Peyer's patch (tissue), 4 donors: ENCODE measurements around the gene ELP4. TPM values are rescaled to one million over a fixed set of nuclear protein-coding genes. Genes with fewer than 3 reads are reported as not detected.

Experiments
- DNase-seq, 3 donors: peaks; one replicate each; pipeline ENCODE4 v3.0.0-alpha.2; 2017 to 2019
- H3K27ac ChIP-seq, 4 donors: fragments of 200-600 bp; sonication (generic); one replicate each; pipeline ENCODE4 v1.5.1; 2016 to 2019
- H3K27me3 ChIP-seq, 2 donors: fragments of 200-600 bp; sonication (generic); one replicate each; pipeline ENCODE4 v1.5.1; 2019
- H3K36me3 ChIP-seq, 3 donors: fragments of 200-600 bp; sonication (generic); one replicate each; pipeline ENCODE4 v1.5.1; 2016 to 2019
- H3K4me1 ChIP-seq, 4 donors: fragments of 200-600 bp; sonication (generic); one replicate each; pipeline ENCODE4 v1.5.1; 2016 to 2019
- H3K4me3 ChIP-seq, 4 donors: fragments of 200-600 bp; sonication (generic); 1 replicate in 3 of 4; 2 replicates in 1 of 4; pipeline ENCODE4 v1.5.1; 2016 to 2019; ENCODE audit warnings: mild to moderate bottlenecking in 1 of 4
- H3K9me3 ChIP-seq, 4 donors: fragments of 200-600 bp; sonication (generic); one replicate each; pipeline ENCODE4 v1.5.1; 2016 to 2019; ENCODE audit warnings: mild to moderate bottlenecking in 1 of 4
- POLR2A ChIP-seq, 2 donors: fragments of 450-650 bp; IDR thresholded peaks; one replicate each; pipeline ENCODE4 v1.5.1; 2017; ENCODE audit warnings: antibody characterized with exemption in 2 of 2, mild to moderate bottlenecking in 2 of 2, moderate library complexity in 2 of 2
- total RNA-seq, 4 donors: library from RNA; depleted of rRNA; stranded (reverse); fragments of >200 nt; gene quantifications; one replicate each; pipeline ENCODE4 v1.1.0, GENCODE V29; 2016
- TF ChIP-seq, protein P1 (sequence below), 6 experiments: fragments of 450-650 bp in 4 of 6; fragments of 200-600 bp in 2 of 6; sonication (generic) in 1 of 6; IDR thresholded peaks; one replicate each; pipeline ENCODE4 v1.5.1; 2017 to 2019; ENCODE audit warnings: antibody characterized with exemption in 6 of 6, mild to moderate bottlenecking in 3 of 6, moderate library complexity in 1 of 6

The ELP4 gene
- total RNA-seq, 4 donors from 2014 or later, result 13.3 to 33.0 (median 21.3) TPM

DNA sequence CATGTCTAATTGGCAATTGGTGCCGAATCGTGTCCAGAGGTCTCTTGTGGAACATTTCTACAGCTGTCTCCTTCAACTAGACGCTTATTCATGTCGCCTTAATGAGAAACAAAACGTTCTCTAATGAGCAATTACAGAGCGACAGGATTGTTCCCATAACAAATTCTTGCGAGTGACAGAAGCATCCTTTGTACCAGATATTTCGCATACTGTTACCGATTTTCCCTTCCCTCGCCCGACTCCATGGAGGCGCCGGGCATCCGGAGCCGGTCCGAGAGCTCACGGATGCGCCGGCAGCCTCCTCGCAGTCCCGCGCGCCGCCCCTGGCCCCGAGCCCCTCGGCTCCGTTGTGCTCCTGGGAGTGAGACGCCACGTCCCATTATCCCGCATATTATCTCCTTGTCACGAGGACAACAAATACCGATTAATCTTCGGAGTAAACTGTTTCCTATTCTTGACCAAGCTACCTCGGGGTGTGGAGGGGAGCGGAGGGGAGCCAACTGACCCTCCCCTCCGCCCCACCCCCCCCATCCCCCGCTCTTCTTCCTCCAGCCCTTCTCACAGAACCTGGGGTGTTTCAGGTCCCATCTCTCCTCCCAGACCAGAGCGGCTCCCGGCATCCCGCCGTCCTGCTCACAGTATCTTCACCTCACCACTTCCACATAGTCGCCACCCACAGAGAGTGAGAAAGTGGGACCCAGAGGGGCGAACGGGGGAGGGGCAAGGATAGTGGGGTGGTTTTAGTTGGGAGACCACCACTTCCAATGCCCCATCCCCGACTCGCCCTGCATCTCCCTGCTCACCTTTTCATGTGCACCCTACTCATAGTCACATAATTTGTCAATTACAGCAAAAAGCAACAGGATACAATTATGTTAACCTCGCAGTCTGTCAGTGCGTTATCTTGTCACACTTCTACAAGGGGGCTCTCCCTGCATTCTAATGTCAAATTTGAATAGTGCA, 290.1 kb downstream of the ELP4 start:
- peaks cover 0 to 70% of the 10 kb centered on the region in 2 donors for H3K27me3 ChIP-seq
- no peak overlapping the region for H3K4me3 ChIP-seq

DNA sequence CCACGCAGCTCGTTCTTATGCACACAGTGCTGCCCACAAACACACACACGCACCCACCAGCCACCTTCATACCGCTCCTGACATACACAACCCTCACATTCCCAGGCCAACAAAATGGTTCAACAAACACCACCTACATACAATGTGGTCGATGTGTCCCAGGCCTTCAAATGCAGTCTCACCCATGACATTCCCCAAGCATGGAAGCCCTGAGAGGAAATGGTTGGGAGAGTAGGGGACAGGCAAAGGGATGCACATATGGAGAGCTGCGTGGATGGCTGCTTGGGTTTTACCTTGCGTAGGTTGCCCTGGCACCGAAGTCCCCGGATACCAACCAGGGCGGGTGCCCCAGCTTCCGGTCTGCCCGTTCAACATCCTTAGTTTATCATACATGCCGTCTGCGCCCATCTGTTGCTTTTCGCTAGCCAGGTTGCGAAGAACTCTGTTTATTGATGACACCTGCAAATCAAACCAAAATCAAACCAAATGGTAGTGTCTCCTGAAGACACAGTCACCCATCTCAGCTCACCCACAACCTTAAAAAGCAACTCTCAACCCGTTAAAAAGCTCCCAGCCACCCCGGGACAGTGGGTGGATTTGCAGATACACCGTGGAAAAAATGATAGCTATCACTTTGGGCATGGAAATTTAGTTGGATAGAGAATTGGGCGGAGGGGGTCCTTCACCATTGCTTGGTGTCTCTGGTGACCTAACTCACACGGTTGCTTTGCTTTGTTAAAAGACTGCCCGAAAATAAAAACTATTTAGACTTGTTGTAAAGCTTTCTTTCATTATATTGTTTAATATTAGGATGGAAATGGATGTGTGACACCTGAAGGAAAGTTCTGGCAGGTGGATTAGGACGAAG, 291.1 kb downstream of the ELP4 start:
- peaks cover 0 to 76% of the 10 kb centered on the region in 2 donors for H3K27me3 ChIP-seq
- TF ChIP-seq, protein P1, sequence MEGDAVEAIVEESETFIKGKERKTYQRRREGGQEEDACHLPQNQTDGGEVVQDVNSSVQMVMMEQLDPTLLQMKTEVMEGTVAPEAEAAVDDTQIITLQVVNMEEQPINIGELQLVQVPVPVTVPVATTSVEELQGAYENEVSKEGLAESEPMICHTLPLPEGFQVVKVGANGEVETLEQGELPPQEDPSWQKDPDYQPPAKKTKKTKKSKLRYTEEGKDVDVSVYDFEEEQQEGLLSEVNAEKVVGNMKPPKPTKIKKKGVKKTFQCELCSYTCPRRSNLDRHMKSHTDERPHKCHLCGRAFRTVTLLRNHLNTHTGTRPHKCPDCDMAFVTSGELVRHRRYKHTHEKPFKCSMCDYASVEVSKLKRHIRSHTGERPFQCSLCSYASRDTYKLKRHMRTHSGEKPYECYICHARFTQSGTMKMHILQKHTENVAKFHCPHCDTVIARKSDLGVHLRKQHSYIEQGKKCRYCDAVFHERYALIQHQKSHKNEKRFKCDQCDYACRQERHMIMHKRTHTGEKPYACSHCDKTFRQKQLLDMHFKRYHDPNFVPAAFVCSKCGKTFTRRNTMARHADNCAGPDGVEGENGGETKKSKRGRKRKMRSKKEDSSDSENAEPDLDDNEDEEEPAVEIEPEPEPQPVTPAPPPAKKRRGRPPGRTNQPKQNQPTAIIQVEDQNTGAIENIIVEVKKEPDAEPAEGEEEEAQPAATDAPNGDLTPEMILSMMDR (IDR thresholded peaks at IDR 0.05), result no peak
- no peak for TF ChIP-seq POLR2A (IDR thresholded peaks at IDR 0.05)
- H3K4me3 ChIP-seq, result no peak overlapping the region
- H3K4me1 ChIP-seq, result peaks cover 0 to 32% (median 5%) of the 10 kb centered on the region in 4 donors
- no peaks in the 10 kb centered on the region for H3K36me3 ChIP-seq
- DNase-seq, result no peak
- peaks cover 0 to 14% (median 0%) of the 10 kb centered on the region in 4 donors for H3K9me3 ChIP-seq
- no peak overlapping the region for H3K27ac ChIP-seq

More for the DNA sequence above, 290.1 kb downstream of the ELP4 start:
- Histone ChIP-seq H3K9me3 (peaks cover 0 to 8% (median 0%) of the 10 kb centered on the region in 4 donors), H3K27ac (no peak overlapping the region), H3K36me3 (no peaks in the 10 kb centered on the region), H3K4me1 (peaks cover 0 to 25% (median 2%) of the 10 kb centered on the region in 4 donors)
- TF ChIP-seq, protein P1 (IDR thresholded peaks at IDR 0.05), result no peak
- TF ChIP-seq POLR2A (IDR thresholded peaks at IDR 0.05), result no peak
- no peak for DNase-seq

DNA sequence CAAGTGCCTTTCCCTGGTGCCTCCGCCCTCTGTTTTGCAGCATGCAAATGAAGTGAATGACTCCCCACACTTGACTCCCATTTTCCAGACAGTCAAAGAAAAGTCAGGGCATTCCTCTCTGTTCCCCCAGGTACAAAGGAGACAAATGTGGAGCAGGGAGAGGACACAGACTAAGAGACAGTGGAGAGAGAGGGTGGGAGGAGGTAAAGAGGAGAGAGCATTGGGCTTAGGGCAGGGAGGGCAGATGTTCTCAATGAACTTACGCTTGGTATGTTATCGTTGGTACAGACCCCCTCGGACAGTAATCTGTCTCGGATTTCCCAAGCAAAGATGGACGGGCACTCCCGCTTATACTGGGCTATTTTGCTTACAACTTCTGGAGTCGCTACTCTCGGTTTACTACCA, 291.7 kb downstream of the ELP4 start:
- DNase-seq, result no peak
- Histone ChIP-seq H3K36me3 (no peaks in the 10 kb centered on the region), H3K27me3 (peaks cover 0 to 83% of the 10 kb centered on the region in 2 donors), H3K4me3 (no peak overlapping the region), H3K9me3 (peaks cover 0 to 14% (median 0%) of the 10 kb centered on the region in 4 donors), H3K27ac (no peak overlapping the region), H3K4me1 (peaks cover 0 to 32% (median 5%) of the 10 kb centered on the region in 4 donors)
- TF ChIP-seq, protein P1 (IDR thresholded peaks at IDR 0.05), result no peak
- no peak for TF ChIP-seq POLR2A (IDR thresholded peaks at IDR 0.05)

DNA sequence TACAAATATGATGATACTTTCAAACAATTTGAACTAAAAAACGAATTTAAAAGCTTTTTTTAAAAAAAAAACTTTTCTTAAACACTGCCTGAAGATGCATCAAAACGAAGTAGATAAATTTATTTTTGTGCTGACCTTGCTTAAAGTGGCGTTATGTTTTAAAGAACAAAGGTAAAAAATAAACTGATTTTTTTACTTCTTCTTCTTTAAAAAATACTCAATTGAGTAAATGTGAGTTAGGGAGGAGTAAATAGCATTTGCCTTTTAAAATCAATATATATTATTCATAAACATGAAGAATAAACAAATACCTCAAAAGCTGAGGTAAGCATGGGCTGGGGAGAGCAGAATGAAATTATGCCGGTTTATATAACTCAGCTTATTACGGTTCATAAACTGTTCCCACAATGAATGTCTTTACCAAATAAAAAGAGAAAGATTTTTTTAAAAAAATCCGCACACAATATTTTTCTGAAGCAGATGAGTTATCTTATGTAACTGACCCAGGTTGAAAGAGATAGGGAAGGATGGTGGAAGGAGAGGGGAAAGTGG, 292.5 kb downstream of the ELP4 start:
- H3K27me3 ChIP-seq, result peaks cover 0 to 86% of the 10 kb centered on the region in 2 donors
- no peaks in the 10 kb centered on the region for H3K36me3 ChIP-seq
- peaks cover 0 to 14% (median 0%) of the 10 kb centered on the region in 4 donors for H3K9me3 ChIP-seq
- peaks cover 0 to 32% (median 5%) of the 10 kb centered on the region in 4 donors for H3K4me1 ChIP-seq
- no peak overlapping the region for H3K27ac ChIP-seq
- DNase-seq, result no peak
- H3K4me3 ChIP-seq, result no peak overlapping the region
- TF ChIP-seq POLR2A (IDR thresholded peaks at IDR 0.05), result no peak
- TF ChIP-seq, protein P1 (IDR thresholded peaks at IDR 0.05), result no peak

DNA sequence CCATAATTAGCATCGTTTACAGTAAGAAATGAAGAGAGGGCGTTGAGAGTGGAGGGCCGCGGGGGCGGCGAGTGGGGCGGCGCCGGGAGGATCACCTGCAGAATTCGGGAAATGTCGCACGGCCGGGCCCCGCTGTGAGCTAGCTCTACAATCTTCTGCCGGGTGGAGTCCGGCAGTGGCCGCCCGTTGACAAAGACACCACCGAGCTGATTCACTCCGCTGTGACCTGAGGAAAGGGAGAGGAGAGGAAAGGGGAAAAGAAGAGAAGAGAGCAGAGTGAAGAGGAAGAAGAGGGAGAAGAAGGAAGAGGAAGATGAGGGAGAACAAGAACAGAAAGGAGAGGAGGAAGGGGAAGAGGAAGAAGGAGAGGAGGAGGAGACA, 293.0 kb downstream of the ELP4 start:
- peaks cover 0 to 88% of the 10 kb centered on the region in 2 donors for H3K27me3 ChIP-seq
- H3K27ac ChIP-seq, result no peak overlapping the region
- H3K4me3 ChIP-seq, result no peak overlapping the region
- TF ChIP-seq, protein P1 (IDR thresholded peaks at IDR 0.05), result no peak
- no peak for TF ChIP-seq POLR2A (IDR thresholded peaks at IDR 0.05)
- peaks cover 0 to 32% (median 5%) of the 10 kb centered on the region in 4 donors for H3K4me1 ChIP-seq
- H3K9me3 ChIP-seq, result peaks cover 0 to 14% (median 0%) of the 10 kb centered on the region in 4 donors
- no peak for DNase-seq
- no peaks in the 10 kb centered on the region for H3K36me3 ChIP-seq
